ENCODE measurements around the gene TOX2. TPM values are rescaled to one million over a fixed set of nuclear protein-coding genes. Genes with fewer than 3 reads are reported as not detected.

Gene TOX2
- total and polyA plus RNA-seq, 2 of the 8 experiments (the other 6 are each of a cell fraction or from before 2014, with no cell fraction given): 1.8 to 3.4 TPM

DNA sequence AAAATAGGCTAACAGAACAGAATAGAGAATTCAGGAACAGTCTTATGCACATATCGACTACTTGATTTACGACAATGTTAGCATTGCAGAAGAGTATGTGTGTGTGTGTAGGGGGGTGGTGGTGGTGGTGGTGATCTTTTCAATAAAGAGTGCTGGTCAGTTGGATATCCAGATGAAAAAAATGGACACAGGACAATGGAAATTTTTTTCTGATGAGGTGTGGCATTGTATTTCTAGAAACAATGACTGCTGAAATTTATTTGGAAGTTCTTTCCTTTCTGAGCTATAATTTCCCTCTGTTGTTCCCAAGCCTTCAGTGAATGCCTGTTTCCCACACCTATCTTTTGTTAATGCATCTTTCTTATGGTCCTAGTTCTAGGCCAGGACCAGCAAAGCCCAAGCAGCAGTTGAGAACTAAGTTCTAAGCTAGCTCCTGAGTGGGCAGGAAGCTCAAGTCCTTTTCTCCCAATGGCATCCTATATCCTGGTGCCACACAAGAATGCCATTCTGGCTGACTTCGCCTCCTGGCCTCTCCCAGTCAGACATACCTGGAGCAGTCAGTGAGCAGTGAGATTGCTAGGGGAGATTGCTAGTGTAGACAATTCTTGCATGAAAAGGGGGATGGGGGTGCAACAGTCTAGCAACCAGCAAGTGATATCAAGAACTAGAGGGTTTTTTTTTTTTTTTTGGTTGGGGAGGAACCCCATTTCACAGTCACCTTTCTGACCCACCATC is 1.2 kb upstream of the TOX2 start:
- no peak overlapping the region for H4K8ac ChIP-seq (ENCODE audit: extremely low read depth, insufficient read depth, low read length)
- H3K27ac ChIP-seq (ENCODE audit: low read depth, low read length): no peak overlapping the region
- H4K91ac ChIP-seq (replicated peaks; ENCODE audit: insufficient read length, low read length): no peak overlapping the region
- H3K79me1 ChIP-seq (ENCODE audit: low read depth, low read length): no peaks in the 10 kb centered on the region
- H3K23ac ChIP-seq (ENCODE audit: insufficient read length): no peak overlapping the region
- DNase-seq (ENCODE audit: low read depth in 1 of 2, low spot score in 2 of 2): peak in 1 of 2 experiments; percentile 38
- H2BK15ac ChIP-seq (ENCODE audit: low read length): no peak overlapping the region
- H4K20me1 ChIP-seq (replicated peaks in 1 of 2; ENCODE audit: control insufficient read depth in 1 of 2, insufficient read depth in 2 of 2, low read length in 2 of 2): peaks cover 0 to 5% of the 10 kb centered on the region in 2 experiments
- ChIA-PET POLR2A (ENCODE audit: partially characterized antibody) (interaction anchor here (0.7 kb wide), 1 partner anchor 212 kb away, joined by 3 read pairs; no protein-coding TSS in a partner anchor), CTCF (ENCODE audit: partially characterized antibody) (interaction anchor here (0.7 to 1.1 kb wide), 3 partner anchors 13 to 327 kb away, joined by 3 read pairs; no protein-coding TSS in a partner anchor)
- no peak overlapping the region for H2BK5ac ChIP-seq (ENCODE audit: low read depth, low read length)
- H3K9me3 ChIP-seq (ENCODE audit: insufficient read depth in 2 of 2, low read depth in 1 of 2, low read length in 1 of 2): peaks cover under 1 to 3% of the 10 kb centered on the region in 2 experiments; a peak in 2 of 4 replicates
- no peaks in the 10 kb centered on the region for H3K36me3 ChIP-seq (ENCODE audit: control insufficient read depth in 2 of 4, insufficient read depth in 4 of 4, low read length in 3 of 4)
- peaks cover 15% of the 10 kb centered on the region; the same call in 1 of the 2 replicates for H3K23me2 ChIP-seq (ENCODE audit: low read depth, low read length)
- H3K9ac ChIP-seq (replicated peaks in 1 of 4; ENCODE audit: extremely low read depth in 1 of 4, low read depth in 3 of 4, low read length in 3 of 4): no peak overlapping the region
- H2BK20ac ChIP-seq (ENCODE audit: low read length): no peak overlapping the region
- H3K4me2 ChIP-seq (ENCODE audit: insufficient read depth in 1 of 2, low read depth in 2 of 2, low read length in 2 of 2): no peak overlapping the region; a peak in 1 of 4 replicates
- H3K27me3 ChIP-seq (replicated peaks in 1 of 4; ENCODE audit: control insufficient read depth in 3 of 4, extremely low read depth in 1 of 4, insufficient read depth in 3 of 4, low read length in 3 of 4): peaks cover 9 to 34% (median 29%) of the 10 kb centered on the region in 4 experiments
- no peak overlapping the region for H3K14ac ChIP-seq (ENCODE audit: insufficient read length)
- no peak overlapping the region for H3K4me3 ChIP-seq (ENCODE audit: extremely low read depth in 1 of 4, insufficient read depth in 2 of 4, low read depth in 3 of 4, low read length in 4 of 4)
- H2AFZ ChIP-seq (ENCODE audit: low read length): no peak overlapping the region
- H4K5ac ChIP-seq (ENCODE audit: insufficient read length, low read depth, low read length): no peak overlapping the region
- no peak overlapping the region for H3K4ac ChIP-seq (replicated peaks; ENCODE audit: insufficient read length, low read depth, low read length)
- no peak overlapping the region for H2BK120ac ChIP-seq (replicated peaks; ENCODE audit: low read depth, low read length)
- no peaks in the 10 kb centered on the region for H3K79me2 ChIP-seq (ENCODE audit: control insufficient read depth in 1 of 2, insufficient read depth in 2 of 2, low read length in 2 of 2)
- H2AK5ac ChIP-seq (ENCODE audit: low read depth, low read length): no peak overlapping the region
- H2BK12ac ChIP-seq (ENCODE audit: low read depth, low read length): no peak overlapping the region
- FAIRE-seq: no peak
- no peak overlapping the region for H3K18ac ChIP-seq (ENCODE audit: extremely low read depth, low read length)
- WGBS, 2 experiments (ENCODE audit: extremely low coverage in 1 of 2, insufficient coverage in 1 of 2, insufficient read length in 1 of 2, insufficient replicate concordance in 2 of 2, low coverage in 1 of 2, low lambda C conversion rate in 2 of 2, missing lambda C conversion rate in 1 of 2): 94% methylated on average over 3 of the region's 3 CpGs; no CpG with 5 or more reads in 1 of the 2 experiments
- H3K4me1 ChIP-seq (replicated peaks in 1 of 4; ENCODE audit: control insufficient read depth in 3 of 4, insufficient read depth in 4 of 4, low read length in 3 of 4): peaks cover 0 to 21% (median 6%) of the 10 kb centered on the region in 4 experiments; a peak in 5 of 7 replicates
- H3K56ac ChIP-seq (replicated peaks; ENCODE audit: insufficient read length, low read depth, low read length): no peak overlapping the region

Data from H1 (cell line).